H4 (cell line): ENCODE results near the gene WIF1. TPM values are rescaled to one million over a fixed set of nuclear protein-coding genes. Genes with fewer than 3 reads are reported as not detected.

Experiments
- DNase-seq: peaks from one replicate; pipeline ENCODE4 v3.0.0-alpha.2; 2015; ENCODE audit warnings: low spot score
- total RNA-seq: library from RNA; depleted of rRNA; stranded (reverse); fragments of >200 nt; shearing (Covaris generic); gene quantifications from 2 replicates; pipeline ENCODE4 v1.2.3, GENCODE V29; 2014; rRNA removed

WIF1 gene
- not detected in 2 replicates for total RNA-seq

DNA sequence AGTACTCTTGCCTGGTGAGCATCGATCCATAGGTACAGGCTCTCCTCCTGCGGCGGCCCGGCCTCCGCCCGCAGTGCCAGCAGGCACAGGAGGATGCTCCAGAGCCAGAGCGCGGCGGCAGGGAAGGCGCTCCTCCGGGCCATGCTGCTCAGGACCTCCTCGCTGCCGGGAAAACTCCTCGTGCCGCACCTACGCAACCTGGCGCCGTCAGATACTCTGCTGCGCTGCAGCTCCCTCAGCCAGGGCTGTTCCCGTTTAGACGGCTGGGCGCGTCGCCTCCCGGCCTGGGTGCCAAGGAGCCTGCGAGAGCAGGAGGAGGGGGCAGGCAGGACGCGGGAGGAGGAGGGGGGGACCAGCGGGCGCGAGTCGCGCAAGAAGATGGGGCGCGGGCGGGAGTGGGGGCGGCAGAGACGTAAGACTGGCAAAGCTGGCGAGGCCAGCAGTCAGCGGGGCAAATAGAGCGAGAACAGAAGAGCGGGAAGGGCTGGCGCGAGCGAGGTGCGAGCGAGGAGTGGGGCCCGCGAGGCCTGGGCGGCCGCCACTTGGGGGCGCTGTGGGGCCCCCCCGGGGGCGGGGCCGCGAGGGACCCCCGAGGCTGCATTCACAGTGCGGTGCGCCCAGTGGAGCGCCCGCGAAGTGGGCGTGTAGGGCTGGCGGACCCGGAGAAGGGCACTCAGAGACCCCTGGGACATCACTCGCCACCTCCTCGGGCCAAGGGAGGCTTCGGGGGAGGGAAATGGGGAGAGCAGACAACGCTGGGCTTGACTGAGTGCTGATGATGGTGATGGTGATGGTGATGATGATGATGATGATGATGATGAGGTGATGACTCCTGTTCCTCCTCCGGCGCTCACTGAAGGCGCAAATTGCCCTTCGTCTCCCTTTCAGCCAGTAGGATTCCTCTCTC lies at the start of gene WIF1:
TSS of gene WIF1 (minus strand) at position 257 of the 907 bp plus-strand sequence. CDS start at position 143, 114 bp downstream.
- DNase-seq: no peak

- no peak for DNase-seq
Measured at GRCh38 chr12:65170209-65170881, 49.2 kb upstream of the WIF1 start.

DNA sequence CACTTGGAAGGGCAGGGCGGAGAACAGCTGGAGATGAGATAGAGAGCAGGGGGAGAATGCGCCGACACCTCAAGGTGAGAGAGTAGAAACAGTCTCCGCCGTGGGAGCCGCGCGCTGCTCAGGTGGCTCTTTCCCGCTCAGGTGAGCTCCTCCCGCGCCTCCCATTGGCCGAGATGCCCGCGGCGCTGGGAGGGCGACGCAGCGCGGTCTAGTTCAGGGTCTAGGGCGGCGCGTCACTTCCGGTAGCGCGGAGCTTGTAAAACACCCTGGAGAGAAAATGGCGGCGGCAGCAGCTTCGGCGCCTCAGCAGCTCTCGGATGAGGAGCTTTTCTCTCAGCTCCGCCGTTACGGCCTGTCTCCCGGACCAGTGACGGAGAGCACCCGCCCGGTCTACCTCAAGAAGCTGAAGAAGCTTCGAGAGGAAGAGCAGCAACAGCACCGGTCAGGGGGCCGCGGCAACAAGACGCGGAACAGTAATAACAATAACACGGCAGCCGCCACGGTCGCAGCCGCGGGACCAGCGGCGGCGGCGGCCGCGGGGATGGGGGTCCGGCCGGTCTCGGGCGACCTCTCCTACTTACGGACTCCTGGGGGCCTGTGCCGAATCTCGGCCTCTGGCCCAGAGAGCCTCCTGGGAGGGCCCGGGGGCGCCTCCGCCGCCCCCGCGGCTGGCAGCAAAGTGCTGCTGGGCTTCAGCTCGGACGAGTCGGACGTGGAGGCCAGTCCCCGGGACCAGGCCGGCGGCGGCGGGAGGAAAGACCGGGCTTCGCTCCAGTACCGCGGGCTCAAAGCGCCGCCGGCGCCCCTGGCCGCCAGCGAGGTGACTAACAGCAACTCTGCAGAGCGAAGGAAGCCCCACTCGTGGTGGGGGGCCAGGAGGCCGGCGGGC lies 48.5 kb upstream of the WIF1 start, which contains the start of gene LEMD3:
TSS of gene LEMD3 (plus strand) at position 264 of the 889 bp plus-strand sequence. CDS start at position 278, 14 bp downstream.
- DNase-seq: peak; percentile 92

GRCh38 chr12:65168681-65169319 lies 47.7 kb upstream of the WIF1 start:
- DNase-seq: no peak

- DNase-seq: no peak
Measured at GRCh38 chr12:65164774-65165173, 43.7 kb upstream of the WIF1 start.

GRCh38 chr12:65164244-65164643 lies 43.1 kb upstream of the WIF1 start:
- no peak for DNase-seq

GRCh38 chr12:65162609-65163008 lies 41.5 kb upstream of the WIF1 start:
- DNase-seq: no peak

DNA sequence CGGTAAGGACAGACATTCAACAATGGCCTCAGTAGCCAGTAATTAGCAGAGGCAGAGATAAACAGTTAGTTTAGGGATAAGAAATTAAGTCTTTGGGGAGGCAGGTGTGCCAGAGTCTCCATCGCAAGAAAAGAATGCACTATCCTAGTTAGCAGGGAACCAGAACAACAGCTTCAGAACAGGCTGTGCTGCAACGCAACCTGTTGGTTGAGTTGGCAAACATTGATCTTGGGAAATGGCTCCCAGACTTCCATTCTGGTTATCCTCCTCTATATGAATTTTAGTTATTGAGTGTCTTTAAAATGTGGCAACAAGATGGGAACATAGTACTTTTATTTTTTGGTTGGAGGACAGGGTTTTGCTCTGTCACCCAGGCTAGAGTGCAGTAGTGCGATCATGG lies 36.0 kb upstream of the WIF1 start:
- DNase-seq: no peak

GRCh38 chr12:65156366-65156841 lies 35.3 kb upstream of the WIF1 start:
- no peak for DNase-seq

DNA sequence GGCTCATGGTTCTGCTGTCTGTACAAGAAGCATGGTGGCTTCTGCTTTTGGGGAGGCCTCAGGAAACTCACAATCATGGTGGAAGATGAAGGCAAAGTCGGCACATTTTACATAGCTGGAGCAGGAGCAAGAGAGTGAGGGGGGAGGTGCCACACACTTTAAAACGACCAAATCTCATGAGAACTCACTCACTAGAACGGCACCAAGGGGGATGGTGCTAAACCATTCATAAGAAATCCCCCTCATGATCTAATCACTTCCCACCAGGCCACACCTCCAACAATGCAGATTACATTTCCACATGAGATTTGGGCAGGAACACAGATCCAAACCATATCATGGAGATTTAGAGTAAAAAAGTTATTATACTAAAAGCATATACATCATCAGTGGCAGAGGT lies 34.7 kb upstream of the WIF1 start:
- no peak for DNase-seq

DNA sequence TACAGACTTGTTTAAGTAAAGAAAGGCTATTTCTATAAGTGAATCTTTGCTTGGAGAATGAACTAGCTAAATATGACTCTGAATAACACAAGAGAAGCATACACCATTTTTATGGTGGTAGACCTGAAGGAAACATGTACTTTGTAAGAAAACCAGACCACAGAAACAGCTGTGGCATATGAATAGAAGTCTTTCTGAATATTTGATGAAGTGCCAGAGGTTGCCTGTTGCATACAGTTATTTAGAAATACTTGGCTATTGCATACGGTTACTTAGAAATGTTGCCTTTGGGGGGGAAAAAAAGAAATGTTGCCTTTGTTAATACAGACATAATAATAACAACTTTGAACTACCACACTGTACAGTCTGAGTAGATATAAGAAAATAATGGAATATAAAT lies 31.5 kb upstream of the WIF1 start:
- no peak for DNase-seq

DNA sequence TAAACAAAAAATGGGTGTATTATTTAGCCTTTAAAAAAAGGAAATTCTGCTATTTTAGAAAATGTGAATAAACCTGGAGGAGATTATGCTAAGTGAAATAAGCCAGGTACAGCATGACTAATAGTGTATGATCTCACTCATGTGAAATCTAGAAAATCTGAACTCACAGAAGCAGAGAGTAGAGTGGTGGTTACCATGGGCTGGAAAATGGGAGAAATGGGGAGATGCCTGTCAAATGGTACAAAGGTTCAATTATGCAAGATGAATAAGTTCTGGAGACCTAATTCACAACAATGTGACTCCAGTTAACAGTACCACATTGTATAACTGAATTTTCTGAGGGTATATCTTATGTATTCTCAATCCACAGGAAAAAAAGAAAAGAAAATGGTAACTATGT lies 30.9 kb upstream of the WIF1 start:
- no peak for DNase-seq

DNA sequence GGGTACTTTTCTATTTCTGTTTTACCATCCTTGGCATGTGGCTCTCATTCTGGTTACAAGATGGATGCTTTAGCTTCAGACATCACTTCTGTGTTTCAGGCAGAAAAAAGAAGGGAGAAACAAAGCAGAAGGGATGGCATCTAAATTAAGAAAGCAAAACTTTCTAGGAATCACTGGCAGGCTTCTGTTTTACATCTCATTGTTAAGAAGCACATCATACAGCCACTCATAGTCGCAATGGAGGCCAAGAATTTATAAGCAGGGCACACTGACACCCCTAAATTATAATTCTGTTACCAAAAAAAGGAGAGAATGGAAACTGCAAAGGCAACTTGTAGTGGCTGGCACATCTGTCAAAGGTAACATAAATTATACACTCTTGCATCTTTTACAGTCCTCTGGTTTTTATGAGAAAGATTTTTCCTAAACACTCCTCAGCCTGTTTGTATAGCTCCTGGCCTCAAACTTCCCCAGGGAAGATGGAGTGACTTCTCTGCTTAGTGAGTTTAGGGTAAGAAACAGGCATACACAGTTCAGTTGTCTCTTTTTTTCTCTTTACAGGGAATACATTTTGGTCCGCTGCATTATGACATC lies 26.3 kb upstream of the WIF1 start:
- DNase-seq: no peak

DNA sequence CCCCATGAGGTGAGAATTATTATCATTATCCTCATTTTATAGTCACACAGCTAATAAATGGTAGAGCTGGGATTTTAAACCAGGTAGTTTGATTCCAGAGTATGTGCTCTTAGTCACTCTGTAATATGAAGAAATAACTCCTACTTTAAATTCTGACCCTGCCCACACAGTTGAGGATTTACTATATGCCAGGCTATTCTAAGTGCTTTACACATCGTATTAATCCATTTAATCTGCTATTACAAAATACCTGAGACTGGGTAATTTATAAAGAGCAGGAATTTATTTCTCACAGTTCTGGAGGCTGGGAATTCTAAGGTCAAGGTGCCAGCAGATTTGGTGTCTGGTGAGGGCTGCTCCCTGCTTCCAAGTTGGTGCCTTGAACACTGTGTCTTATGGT lies 19.6 kb upstream of the WIF1 start:
- no peak for DNase-seq

DNA sequence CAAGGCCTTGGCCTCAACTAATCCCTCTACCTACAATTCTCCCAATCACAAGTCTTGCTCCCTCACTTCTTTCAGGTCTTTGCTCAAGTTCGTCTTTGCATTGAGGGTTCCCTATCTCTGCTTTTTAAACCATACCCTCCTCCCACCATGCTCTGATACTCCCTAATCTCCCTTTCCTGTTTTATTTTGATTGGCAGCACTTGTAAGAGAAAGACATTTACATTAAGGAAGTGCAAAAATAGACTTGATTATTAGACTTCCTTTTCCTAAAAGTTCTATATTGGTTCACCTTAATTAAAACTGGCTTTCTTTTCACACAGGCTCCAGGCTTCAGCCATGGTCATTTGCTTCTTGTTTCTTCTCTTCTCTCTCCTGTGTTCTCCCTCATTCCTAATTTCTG lies 18.3 kb upstream of the WIF1 start:
- DNase-seq: no peak

GRCh38 chr12:65133879-65134278 lies 12.8 kb upstream of the WIF1 start:
- DNase-seq: no peak

DNA sequence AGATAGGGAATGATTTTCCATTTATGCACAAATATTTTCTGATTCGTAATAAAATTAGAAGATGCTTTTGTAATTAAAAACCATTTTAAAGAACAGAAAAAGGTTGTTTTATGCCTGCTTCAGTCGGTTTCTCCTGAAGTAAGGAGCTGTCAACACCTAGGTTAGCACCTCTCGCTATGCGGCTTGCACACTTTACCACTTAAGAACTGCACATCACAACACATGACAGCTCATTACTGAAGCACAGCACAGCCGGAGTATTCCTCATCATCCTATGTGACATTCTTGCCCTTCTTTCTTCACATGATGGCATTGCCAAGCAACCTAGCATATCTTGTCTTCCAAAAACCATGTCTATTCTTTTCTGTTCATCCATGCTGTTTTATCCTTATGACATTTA lies 5.4 kb upstream of the WIF1 start:
- no peak for DNase-seq

GRCh38 chr12:65125975-65126374 lies 4.9 kb upstream of the WIF1 start:
- no peak for DNase-seq

GRCh38 chr12:65125247-65125646 lies 4.1 kb upstream of the WIF1 start:
- no peak for DNase-seq

DNA sequence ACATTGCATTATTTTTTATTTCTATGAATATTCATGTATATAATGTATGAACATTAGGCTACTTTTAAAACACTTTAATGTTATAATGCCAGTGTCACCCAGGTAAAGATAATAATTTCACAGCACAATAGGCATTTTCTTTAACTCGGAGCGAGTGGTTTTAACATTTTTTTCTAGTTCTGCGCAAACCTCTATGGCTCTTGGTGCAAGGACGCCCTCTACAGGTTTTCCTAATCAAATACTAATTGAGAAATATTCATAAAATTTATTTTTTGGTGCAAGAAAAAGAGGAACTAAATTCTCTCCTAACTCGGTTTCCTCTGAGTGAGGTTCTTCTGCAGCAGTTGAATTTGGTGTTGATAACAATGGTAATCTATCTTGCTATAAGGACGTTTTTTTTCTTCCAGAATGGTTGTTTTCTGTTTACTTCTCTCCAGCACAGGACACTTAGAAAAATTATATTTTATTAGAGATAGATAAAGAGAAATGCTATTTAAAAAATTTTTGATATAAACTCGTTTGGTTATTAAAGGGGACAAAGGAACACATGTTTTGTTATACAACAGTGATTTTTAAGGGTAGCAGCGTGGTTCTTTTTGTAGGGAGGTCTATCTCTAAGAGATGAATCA lies 2.4 kb upstream of the WIF1 start:
- DNase-seq: peak; percentile 27
